ENCODE measurements around the gene AUTS2.

AUTS2 gene

GRCh38 chr7:69889338-69889975 is 291.2 kb downstream of the AUTS2 start:
- DNase-seq (ENCODE audit: low read depth, low spot score) = no peak

- DNase-seq (ENCODE audit: low read depth, low spot score) = no peak
These were observed 291.7 kb downstream of the AUTS2 start for GRCh38 chr7:69889976-69890351.

GRCh38 chr7:69892790-69893189 is 294.5 kb downstream of the AUTS2 start:
- DNase-seq (ENCODE audit: low read depth, low spot score) = no peak

GRCh38 chr7:69893906-69894305 is 295.6 kb downstream of the AUTS2 start:
- no peak for DNase-seq (ENCODE audit: low read depth, low spot score)

- DNase-seq (ENCODE audit: low read depth, low spot score) = no peak
These were observed 297.2 kb downstream of the AUTS2 start for GRCh38 chr7:69895446-69895845.

- no peak for DNase-seq (ENCODE audit: low read depth, low spot score)
These were observed 297.8 kb downstream of the AUTS2 start for GRCh38 chr7:69896121-69896520.

GRCh38 chr7:69898189-69898588 is 299.9 kb downstream of the AUTS2 start:
- no peak for DNase-seq (ENCODE audit: low read depth, low spot score)

- DNase-seq (ENCODE audit: low read depth, low spot score) = no peak
These were observed 305.1 kb downstream of the AUTS2 start for GRCh38 chr7:69903410-69903809.

GRCh38 chr7:69906283-69906995 is 308.2 kb downstream of the AUTS2 start:
- DNase-seq (ENCODE audit: low read depth, low spot score) = no peak

GRCh38 chr7:69907720-69908119 is 309.4 kb downstream of the AUTS2 start:
- DNase-seq (ENCODE audit: low read depth, low spot score) = no peak

GRCh38 chr7:69908454-69908853 is 310.2 kb downstream of the AUTS2 start:
- DNase-seq (ENCODE audit: low read depth, low spot score) = no peak

- no peak for DNase-seq (ENCODE audit: low read depth, low spot score)
These were observed 311.9 kb downstream of the AUTS2 start for GRCh38 chr7:69910150-69910549.

GRCh38 chr7:69911337-69911736 is 313.1 kb downstream of the AUTS2 start:
- no peak for DNase-seq (ENCODE audit: low read depth, low spot score)

GRCh38 chr7:69912141-69912540 is 313.9 kb downstream of the AUTS2 start:
- DNase-seq (ENCODE audit: low read depth, low spot score) = no peak

- no peak for DNase-seq (ENCODE audit: low read depth, low spot score)
These were observed 314.6 kb downstream of the AUTS2 start for GRCh38 chr7:69912846-69913245.

- DNase-seq (ENCODE audit: low read depth, low spot score) = no peak
These were observed 321.3 kb downstream of the AUTS2 start for GRCh38 chr7:69919426-69920111.

- DNase-seq (ENCODE audit: low read depth, low spot score) = no peak
These were observed 322.5 kb downstream of the AUTS2 start for GRCh38 chr7:69920797-69921196.

- no peak for DNase-seq (ENCODE audit: low read depth, low spot score)
These were observed 323.9 kb downstream of the AUTS2 start for GRCh38 chr7:69922026-69922803.

- DNase-seq (ENCODE audit: low read depth, low spot score) = no peak
These were observed 329.2 kb downstream of the AUTS2 start for GRCh38 chr7:69927461-69927860.

GRCh38 chr7:69928621-69929020 is 330.3 kb downstream of the AUTS2 start:
- DNase-seq (ENCODE audit: low read depth, low spot score) = no peak

- DNase-seq (ENCODE audit: low read depth, low spot score) = no peak
These were observed 331.3 kb downstream of the AUTS2 start for GRCh38 chr7:69929622-69930021.

- no peak for DNase-seq (ENCODE audit: low read depth, low spot score)
These were observed 333.9 kb downstream of the AUTS2 start for GRCh38 chr7:69932034-69932628.
